Activated naive CD4-positive, alpha-beta T cell treated with anti-CD3 and anti-CD28 coated beads for 36 hours (primary cell): ENCODE data around the gene TLR10. TPM values are rescaled to one million over a fixed set of nuclear protein-coding genes. Genes with fewer than 3 reads are reported as not detected.

Experiments used
- CTCF ChIA-PET: fragments of 350-600 bp; sonication (Branson Sonifier 250); formaldehyde crosslinking; loops from one replicate; lab custom pipeline; 2021; ENCODE audit warnings: antibody characterized with exemption; lab: Charles Lee
- DNase-seq: peaks from one replicate; pipeline ENCODE4 v3.0.0-alpha.2; 2020
- H3K27ac Mint-ChIP-seq: one replicate; pipeline ENCODE4 v1.8.0; 2021; ENCODE audit warnings: mild to moderate bottlenecking, mixed read lengths
- H3K27me3 Mint-ChIP-seq: one replicate; pipeline ENCODE4 v1.8.0; 2021; ENCODE audit warnings: low read depth, mixed read lengths
- H3K36me3 Mint-ChIP-seq: one replicate; pipeline ENCODE4 v1.8.0; 2021; ENCODE audit warnings: low read depth, mixed read lengths
- H3K4me1 Mint-ChIP-seq: one replicate; pipeline ENCODE4 v1.8.0; 2021; ENCODE audit warnings: low read depth, mixed read lengths
- H3K4me3 Mint-ChIP-seq: one replicate; pipeline ENCODE4 v1.8.0; 2021; ENCODE audit warnings: mild to moderate bottlenecking, moderate library complexity, mixed read lengths
- H3K9me3 Mint-ChIP-seq: one replicate; pipeline ENCODE4 v1.8.0; 2021; ENCODE audit warnings: mixed read lengths
- intact Hi-C: fragments of 100-400 bp; cut with micrococcal nuclease; formaldehyde crosslinking; loops from one replicate; pipeline ENCODE4 v1.15.1; 2023
- total RNA-seq, 2 experiments: library from RNA; stranded (reverse); gene quantifications; one replicate each; pipeline ENCODE4 v1.2.3, GENCODE V29; 2021

The TLR10 gene
- total RNA-seq, 2 experiments from 2014 or later: 0.12 to 0.17 TPM

- Mint-ChIP-seq H3K4me1 (peaks cover 8% of the 10 kb centered on the region), H3K36me3 (no peaks in the 10 kb centered on the region), H3K4me3 (no peak overlapping the region), H3K9me3 (no peaks in the 10 kb centered on the region), H3K27me3 (peaks cover 4% of the 10 kb centered on the region), H3K27ac (no peak overlapping the region)
- CTCF ChIA-PET: interaction anchor here (0.8 to 2.1 kb wide), 5 partner anchors 8 to 670 kb away, joined by 3 to 5 read pairs (median 4); partner anchors contain the start of gene TLR10
- intact Hi-C loops: no loop called here
- no peak for DNase-seq
Observed at GRCh38 chr4:38738940-38739803, 43.6 kb downstream of the TLR10 start.

DNA sequence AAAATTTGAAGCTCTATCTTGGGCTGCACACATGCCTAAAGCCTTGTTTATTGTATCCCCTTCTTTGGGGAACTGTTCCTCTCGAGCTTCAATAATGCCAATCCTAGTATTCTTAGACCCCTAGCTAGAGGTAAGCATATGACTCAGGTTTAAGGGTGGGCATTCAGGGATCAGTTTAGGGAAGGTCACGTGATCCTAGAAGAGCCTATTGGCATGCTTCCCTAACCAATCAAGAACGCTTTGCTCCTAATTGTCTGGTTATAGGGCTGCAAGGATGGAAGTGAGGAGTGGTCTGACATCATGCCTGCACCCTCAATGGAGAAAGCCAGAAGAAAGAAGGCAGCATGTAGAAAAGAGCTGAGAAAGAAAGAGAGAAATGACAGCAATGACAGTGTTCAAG is 46.9 kb downstream of the TLR10 start:
- Mint-ChIP-seq H3K9me3 (peaks cover 6% of the 10 kb centered on the region), H3K36me3 (no peaks in the 10 kb centered on the region), H3K4me3 (no peak overlapping the region), H3K27ac (no peak overlapping the region), H3K27me3 (no peaks in the 10 kb centered on the region), H3K4me1 (peaks cover 4% of the 10 kb centered on the region)
- CTCF ChIA-PET: interaction anchor here (0.9 to 1.6 kb wide), 5 partner anchors 9 to 557 kb away, joined by 3 to 11 read pairs (median 3); partner anchors contain the start of gene TLR10
- no peak for DNase-seq
- intact Hi-C loops: no loop called here

GRCh38 chr4:38734911-38735310 is 47.9 kb downstream of the TLR10 start:
- intact Hi-C loops: loop anchor here (5.0 kb wide), 3 partner anchors 133 to 933 kb away; no protein-coding TSS in a partner anchor
- Mint-ChIP-seq H3K27ac (no peak overlapping the region), H3K4me3 (no peak overlapping the region), H3K9me3 (peaks cover 6% of the 10 kb centered on the region), H3K4me1 (peaks cover 8% of the 10 kb centered on the region), H3K36me3 (no peaks in the 10 kb centered on the region), H3K27me3 (no peaks in the 10 kb centered on the region)
- CTCF ChIA-PET: interaction anchor here (1.5 to 1.6 kb wide), 2 partner anchors 554 to 556 kb away, joined by 3 to 5 read pairs; no protein-coding TSS in a partner anchor
- no peak for DNase-seq

DNA sequence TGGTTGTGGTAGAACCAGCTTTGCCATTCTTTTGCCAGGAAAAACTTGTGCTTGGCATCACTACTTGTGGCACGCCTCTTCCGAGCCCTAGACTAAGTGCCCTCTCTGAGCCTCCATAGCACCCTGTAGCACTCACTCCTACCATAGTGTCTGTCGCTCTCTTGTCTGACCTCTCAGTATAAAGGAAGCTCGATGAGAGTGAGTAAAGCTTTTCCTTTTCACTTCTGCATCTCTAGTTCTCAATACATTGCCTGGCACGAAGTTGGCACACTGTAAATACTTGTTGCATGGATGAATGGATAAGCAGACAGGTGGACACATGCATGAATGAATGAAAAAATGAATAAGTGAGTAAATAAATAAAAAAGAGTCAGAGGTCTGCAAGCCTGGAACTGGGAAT is 48.3 kb downstream of the TLR10 start:
- intact Hi-C loops: loop anchor here (5.0 kb wide), 3 partner anchors 132 to 932 kb away; no protein-coding TSS in a partner anchor
- H3K4me3 Mint-ChIP-seq: no peak overlapping the region
- no peak overlapping the region for H3K27ac Mint-ChIP-seq
- CTCF ChIA-PET: interaction anchor here (1.6 kb wide), 1 partner anchor 553 kb away, joined by 3 read pairs; no protein-coding TSS in a partner anchor
- DNase-seq: no peak
- H3K4me1 Mint-ChIP-seq: peaks cover 8% of the 10 kb centered on the region
- no peaks in the 10 kb centered on the region for H3K27me3 Mint-ChIP-seq
- no peaks in the 10 kb centered on the region for H3K36me3 Mint-ChIP-seq
- H3K9me3 Mint-ChIP-seq: peaks cover 6% of the 10 kb centered on the region

GRCh38 chr4:38733663-38734062 is 49.1 kb downstream of the TLR10 start:
- Mint-ChIP-seq H3K36me3 (no peaks in the 10 kb centered on the region), H3K27ac (no peak overlapping the region), H3K9me3 (peaks cover 6% of the 10 kb centered on the region), H3K4me3 (no peak overlapping the region), H3K27me3 (no peaks in the 10 kb centered on the region), H3K4me1 (peaks cover 13% of the 10 kb centered on the region)
- DNase-seq: no peak
- CTCF ChIA-PET: no interaction called here
- intact Hi-C loops: loop anchor here (5.0 kb wide), 3 partner anchors 131 to 931 kb away; no protein-coding TSS in a partner anchor

- Mint-ChIP-seq H3K36me3 (no peaks in the 10 kb centered on the region), H3K4me3 (no peak overlapping the region), H3K9me3 (peaks cover 6% of the 10 kb centered on the region), H3K4me1 (peaks cover 16% of the 10 kb centered on the region), H3K27ac (no peak overlapping the region), H3K27me3 (no peaks in the 10 kb centered on the region)
- CTCF ChIA-PET: interaction anchor here (0.5 to 5.5 kb wide), 27 partner anchors 9 to 672 kb away, joined by 3 to 90 read pairs (median 5); no protein-coding TSS in a partner anchor
- peak; percentile 93 for DNase-seq
- intact Hi-C loops: loop anchor here (1.0 to 5.0 kb wide), 9 partner anchors 44 to 929 kb away; no protein-coding TSS in a partner anchor
Observed at GRCh38 chr4:38730830-38731646, 51.8 kb downstream of the TLR10 start.

- H3K27ac Mint-ChIP-seq: no peak overlapping the region
- H3K9me3 Mint-ChIP-seq: peaks cover 6% of the 10 kb centered on the region
- peaks cover 16% of the 10 kb centered on the region for H3K4me1 Mint-ChIP-seq
- H3K4me3 Mint-ChIP-seq: no peak overlapping the region
- intact Hi-C loops: loop anchor here (2.0 to 5.0 kb wide), 4 partner anchors 44 to 928 kb away; no protein-coding TSS in a partner anchor
- DNase-seq: no peak
- no peaks in the 10 kb centered on the region for H3K36me3 Mint-ChIP-seq
- CTCF ChIA-PET: interaction anchor here (0.7 to 5.5 kb wide), 19 partner anchors 13 to 668 kb away, joined by 3 to 90 read pairs (median 6); no protein-coding TSS in a partner anchor
- H3K27me3 Mint-ChIP-seq: no peaks in the 10 kb centered on the region
Observed at GRCh38 chr4:38730493-38730829, 52.3 kb downstream of the TLR10 start.

DNA sequence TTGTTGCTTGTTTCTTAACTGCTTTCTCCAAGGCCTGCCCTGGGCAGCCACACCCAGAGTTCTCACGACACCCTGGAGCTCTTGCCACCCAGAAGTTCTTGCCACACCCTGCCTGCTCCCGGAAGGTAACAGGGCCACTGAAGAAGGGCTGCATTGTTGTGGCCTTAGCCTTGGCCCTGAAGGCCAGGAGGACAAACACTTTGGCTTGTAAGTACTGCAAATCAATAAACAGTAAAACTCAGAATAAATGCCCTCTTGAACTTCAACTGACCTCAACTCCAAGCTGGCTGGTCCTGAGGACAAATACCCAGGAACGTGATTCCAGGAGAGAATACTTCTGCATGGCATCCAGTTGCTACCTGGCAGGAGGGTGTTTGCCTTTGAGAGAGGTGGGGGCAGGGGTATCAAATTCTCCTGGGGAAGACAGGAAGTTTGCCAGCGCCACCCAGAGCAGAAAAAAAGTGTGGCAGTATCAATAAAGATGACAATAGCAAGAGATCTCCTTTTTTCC is 54.1 kb downstream of the TLR10 start:
- Mint-ChIP-seq H3K27ac (no peak overlapping the region), H3K9me3 (peaks cover 3% of the 10 kb centered on the region), H3K4me1 (peaks cover 25% of the 10 kb centered on the region), H3K36me3 (no peaks in the 10 kb centered on the region), H3K27me3 (no peaks in the 10 kb centered on the region), H3K4me3 (no peak overlapping the region)
- intact Hi-C loops: no loop called here
- DNase-seq: peak; percentile 9
- CTCF ChIA-PET: interaction anchor here (0.7 to 5.5 kb wide), 10 partner anchors 17 to 666 kb away, joined by 3 to 90 read pairs (median 4); no protein-coding TSS in a partner anchor

DNA sequence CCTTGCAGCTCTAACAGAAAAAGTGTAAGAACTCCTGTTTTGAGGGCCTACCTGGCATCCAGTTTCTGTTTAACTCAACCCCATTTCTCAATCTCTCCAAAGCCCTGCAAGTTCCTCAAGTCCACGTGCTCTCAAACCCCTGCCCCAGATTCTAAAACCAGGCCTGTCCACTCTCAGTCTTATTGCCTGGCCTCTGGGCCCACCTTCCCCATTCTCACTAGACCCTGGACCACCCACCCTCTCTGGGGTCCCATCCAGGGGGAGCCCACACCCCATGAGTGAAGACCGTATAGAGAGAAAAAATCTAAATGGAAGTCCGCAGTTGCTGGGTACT is 58.3 kb downstream of the TLR10 start:
- Mint-ChIP-seq H3K4me3 (no peak overlapping the region), H3K4me1 (peaks cover 17% of the 10 kb centered on the region), H3K27me3 (no peaks in the 10 kb centered on the region), H3K9me3 (no peaks in the 10 kb centered on the region), H3K27ac (no peak overlapping the region), H3K36me3 (no peaks in the 10 kb centered on the region)
- intact Hi-C loops: no loop called here
- DNase-seq: no peak
- CTCF ChIA-PET: interaction anchor here (1.1 to 3.1 kb wide), 2 partner anchors 405 to 544 kb away, joined by 3 to 11 read pairs; no protein-coding TSS in a partner anchor

GRCh38 chr4:38723726-38724474 is 58.9 kb downstream of the TLR10 start:
- H3K27ac Mint-ChIP-seq: no peak overlapping the region
- intact Hi-C loops: no loop called here
- H3K27me3 Mint-ChIP-seq: no peaks in the 10 kb centered on the region
- CTCF ChIA-PET: interaction anchor here (3.1 kb wide), 1 partner anchor 543 kb away, joined by 11 read pairs; no protein-coding TSS in a partner anchor
- H3K4me1 Mint-ChIP-seq: peaks cover 14% of the 10 kb centered on the region
- H3K36me3 Mint-ChIP-seq: no peaks in the 10 kb centered on the region
- DNase-seq: no peak
- no peak overlapping the region for H3K4me3 Mint-ChIP-seq
- no peaks in the 10 kb centered on the region for H3K9me3 Mint-ChIP-seq

DNA sequence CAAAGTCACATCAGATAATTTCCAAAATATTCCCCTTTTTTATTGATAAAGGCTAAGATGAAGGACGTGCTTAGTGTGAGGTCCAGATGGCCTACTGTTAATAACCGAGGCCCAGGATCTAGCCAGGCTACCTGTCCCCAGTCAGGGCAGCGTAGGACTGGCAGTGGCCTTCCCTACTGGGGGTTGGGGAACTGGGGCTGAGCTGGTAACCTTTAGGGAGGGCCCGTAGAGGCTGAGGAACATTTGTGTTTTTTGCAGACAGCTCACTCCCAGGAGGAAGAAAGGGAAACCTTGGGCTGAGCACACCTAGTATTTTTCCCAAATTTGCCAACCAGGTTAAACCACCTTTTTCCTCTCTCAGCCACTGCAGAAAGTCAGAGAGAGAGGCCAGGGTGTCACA is 59.7 kb downstream of the TLR10 start:
- Mint-ChIP-seq H3K27ac (no peak overlapping the region), H3K36me3 (no peaks in the 10 kb centered on the region), H3K4me1 (peaks cover 8% of the 10 kb centered on the region), H3K27me3 (no peaks in the 10 kb centered on the region), H3K9me3 (no peaks in the 10 kb centered on the region), H3K4me3 (no peak overlapping the region)
- CTCF ChIA-PET: interaction anchor here (3.1 kb wide), 1 partner anchor 543 kb away, joined by 11 read pairs; no protein-coding TSS in a partner anchor
- intact Hi-C loops: no loop called here
- no peak for DNase-seq
